Epithelial cell of prostate (primary cell): ENCODE data around the gene UBAP2.
"Not testable (repeated sequence)": the region's sequence is repeated elsewhere in the genome, so short reads cannot be mapped to it uniquely, and the experiment has no call there.

ENCODE experiments used
- DNase-seq: peaks from one replicate; pipeline ENCODE4 v3.0.0-alpha.2; 2011; ENCODE audit warnings: low read depth, low spot score
- H3K27ac ChIP-seq: fragments of 450-650 bp; 2 replicates; pipeline ENCODE4 v1.5.1; 2017; ENCODE audit warnings: mild to moderate bottlenecking

The UBAP2 gene

DNA sequence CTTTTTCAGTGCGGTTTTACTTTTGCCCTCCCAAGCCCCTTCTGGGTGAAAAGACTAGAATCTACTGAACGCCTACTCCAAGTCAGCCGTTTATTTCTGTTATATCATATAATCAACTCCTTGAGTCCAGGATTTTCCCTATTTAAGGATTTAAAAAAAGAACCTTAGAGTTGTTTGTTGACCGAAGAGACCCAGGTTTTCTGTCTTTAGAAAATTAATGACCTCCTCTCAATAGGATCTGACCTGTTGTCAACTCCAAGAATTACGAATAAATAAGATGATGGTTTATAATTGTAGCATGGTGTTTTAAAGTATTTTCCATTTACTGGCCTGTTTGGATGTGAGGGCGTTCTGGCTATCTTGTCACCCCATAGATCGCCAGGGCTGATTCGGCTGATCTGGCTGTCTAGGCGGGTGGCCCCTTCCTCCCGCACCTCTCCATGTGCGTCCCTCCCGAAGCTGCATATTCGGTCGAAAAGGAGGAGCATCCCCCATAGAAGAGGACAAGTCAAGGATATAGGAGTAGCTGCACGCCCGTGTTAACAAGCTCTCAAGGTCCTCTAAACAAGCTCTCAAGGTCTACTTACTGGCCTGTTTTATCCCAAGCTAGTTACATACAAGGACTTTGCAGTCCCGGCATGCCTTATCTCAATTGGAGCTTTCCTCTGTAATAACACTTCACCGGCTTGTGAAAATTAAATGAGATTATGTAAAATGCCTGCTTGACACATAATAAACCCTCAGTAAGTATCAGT lies 1.1 kb upstream of the UBAP2 start:
- DNase-seq = no peak
- H3K27ac ChIP-seq = peak overlapping the region; percentile 92

- no peak for DNase-seq
- H3K27ac ChIP-seq = peak overlapping the region; percentile 92
Observed at GRCh38 chr9:34047864-34048726, 592 bp downstream of the UBAP2 start.

DNA sequence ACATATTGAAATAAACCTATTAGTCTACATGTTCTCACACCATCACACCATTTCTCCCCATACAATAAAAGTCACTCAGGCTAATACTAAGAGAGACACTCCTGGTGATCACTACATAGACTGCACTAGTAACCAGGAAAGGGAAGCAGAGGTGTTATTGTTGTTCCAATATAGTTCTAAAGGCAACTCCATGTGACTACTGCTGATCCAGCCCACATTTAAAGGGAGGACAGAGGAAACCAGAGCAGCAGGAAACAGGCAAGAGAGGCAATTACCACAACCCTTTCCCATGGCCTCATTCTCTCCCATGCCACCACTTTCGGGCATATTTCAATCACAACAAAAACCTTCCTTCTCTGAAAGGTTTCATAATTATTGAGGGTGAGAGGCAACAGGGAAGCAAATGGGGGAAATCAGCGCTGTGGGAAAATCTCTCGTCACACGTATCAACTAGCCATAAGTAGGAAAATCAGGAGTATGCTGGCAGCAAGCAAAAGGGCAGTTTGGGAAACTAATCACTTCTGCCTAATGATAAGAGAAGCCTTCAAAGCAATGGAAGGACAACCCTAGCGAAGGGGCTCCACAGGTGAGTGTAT lies 1.8 kb downstream of the UBAP2 start:
- peak overlapping the region; percentile 92 for H3K27ac ChIP-seq
- DNase-seq = peak; percentile 22

DNA sequence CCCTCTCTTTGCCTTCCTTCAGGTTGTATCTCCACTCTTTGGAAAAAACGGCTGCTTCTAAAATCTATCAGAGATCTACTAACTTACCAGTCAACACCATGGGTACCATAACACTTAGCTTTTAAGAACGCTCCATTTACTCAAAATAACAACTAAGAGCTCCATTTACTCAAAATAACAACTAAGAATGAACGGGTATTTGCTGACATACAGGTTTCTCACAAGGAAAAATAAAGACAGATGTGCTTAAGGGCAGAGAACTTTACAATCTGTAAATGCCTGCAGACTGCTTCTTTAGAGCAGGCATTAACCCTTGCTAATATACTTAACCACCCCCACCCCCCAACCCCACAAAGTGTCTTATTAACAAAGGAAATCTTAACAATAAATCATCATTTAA lies 2.8 kb downstream of the UBAP2 start:
- no peak overlapping the region for H3K27ac ChIP-seq
- DNase-seq = no peak

DNA sequence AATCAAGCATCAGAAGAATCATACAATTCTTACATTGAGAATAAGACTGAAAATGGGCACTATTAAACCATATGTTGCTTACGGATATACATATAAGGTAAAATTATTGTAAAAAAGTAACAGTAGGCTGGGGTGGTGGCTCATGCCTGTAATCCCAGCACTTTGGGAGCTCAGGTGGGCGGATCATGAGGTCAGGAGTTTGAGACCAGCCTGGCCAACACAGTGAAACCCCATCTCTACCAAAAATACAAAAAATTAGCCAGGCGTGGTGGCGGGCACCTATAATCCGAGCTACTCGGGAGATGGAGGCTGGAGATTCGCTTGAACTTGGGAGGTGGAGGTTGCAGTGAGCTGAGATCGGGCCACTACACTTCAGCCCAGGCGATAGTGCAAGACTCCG lies 6.6 kb downstream of the UBAP2 start:
- H3K27ac ChIP-seq, DNase-seq: not testable (repeated sequence)

GRCh38 chr9:34038851-34039250 lies 9.8 kb downstream of the UBAP2 start:
- DNase-seq, H3K27ac ChIP-seq: not testable (repeated sequence)

DNA sequence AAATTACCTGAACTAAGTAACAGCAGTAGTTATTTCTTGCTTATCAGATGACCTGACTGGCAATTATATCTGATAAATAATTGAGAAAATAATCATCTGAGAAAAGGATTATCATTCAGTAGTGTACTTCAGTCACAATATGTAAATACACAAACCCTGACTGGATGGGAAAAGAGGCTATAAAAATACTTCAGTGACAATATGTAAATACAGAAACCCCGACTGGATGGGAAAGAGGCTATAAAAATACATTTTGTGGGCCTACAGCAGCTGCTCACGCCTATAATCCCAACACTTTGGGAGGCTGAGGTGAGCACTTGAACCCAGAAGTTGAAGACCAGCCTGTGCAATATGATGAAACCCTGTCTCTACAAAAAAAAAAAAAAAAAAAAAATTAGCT lies 11.1 kb downstream of the UBAP2 start:
- no peak for DNase-seq
- H3K27ac ChIP-seq = no peak overlapping the region

- no peak overlapping the region for H3K27ac ChIP-seq
- no peak for DNase-seq
Observed at GRCh38 chr9:34036625-34037024, 12.1 kb downstream of the UBAP2 start.

DNA sequence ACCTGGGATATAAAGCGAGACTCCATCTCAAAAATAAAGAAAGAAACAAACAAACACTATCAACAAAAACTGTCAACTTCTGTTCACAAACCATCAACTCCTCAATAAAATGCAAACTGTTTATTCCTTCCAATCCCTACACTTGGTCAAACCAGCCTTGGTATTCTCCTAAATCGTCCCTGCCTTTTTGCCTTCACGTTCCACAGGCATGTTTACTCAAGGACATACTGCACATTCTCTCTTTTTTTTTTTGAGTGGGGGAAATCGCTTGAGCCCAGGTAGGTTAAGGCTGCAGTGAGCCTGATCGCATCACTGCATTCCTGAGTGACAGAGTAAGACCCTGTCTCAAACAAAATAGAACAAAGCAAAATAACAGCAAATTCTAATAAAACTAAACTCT lies 13.0 kb downstream of the UBAP2 start:
- no peak overlapping the region for H3K27ac ChIP-seq

DNA sequence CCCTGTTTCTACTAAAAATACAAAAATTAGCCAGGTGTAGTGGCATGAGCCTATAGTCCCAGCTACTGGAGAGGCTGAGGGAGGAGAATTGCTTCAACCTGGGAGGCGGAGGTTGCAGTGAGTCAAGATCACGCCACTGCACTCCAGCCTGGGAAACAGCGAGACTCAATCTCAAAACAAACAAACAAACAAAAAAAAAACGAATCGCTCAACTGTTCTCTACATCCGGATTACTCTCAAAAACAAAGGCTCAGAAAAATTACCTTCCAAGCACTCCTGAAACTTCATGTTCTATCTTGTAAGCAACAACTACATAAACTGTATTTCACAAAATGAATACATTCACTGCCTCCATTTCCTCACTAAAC lies 14.0 kb downstream of the UBAP2 start:
- no peak for DNase-seq
- H3K27ac ChIP-seq = peak overlapping the region; percentile 38

More for the DNA sequence above, 13.0 kb downstream of the UBAP2 start:
- no peak for DNase-seq

DNA sequence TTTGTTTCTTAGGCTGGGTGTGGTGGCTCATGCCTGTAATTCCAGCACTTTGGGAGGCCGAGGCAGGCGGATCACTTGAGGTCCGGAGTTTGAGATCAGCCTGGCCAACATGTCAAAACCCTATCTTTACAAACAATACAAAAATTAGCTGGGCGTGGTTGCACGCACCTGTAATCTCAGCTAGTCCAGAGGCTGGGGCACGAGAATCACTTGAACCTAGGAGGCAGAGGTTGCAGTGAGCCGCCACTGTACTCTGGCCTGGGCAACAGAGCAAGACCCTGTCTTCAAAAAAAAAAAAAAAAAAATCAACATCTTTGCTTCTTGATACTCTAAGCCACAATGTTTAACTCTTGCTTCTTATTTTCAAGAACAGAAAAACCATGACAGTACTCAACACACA lies 16.1 kb downstream of the UBAP2 start:
- DNase-seq = no peak
- no peak overlapping the region for H3K27ac ChIP-seq

- DNase-seq = no peak
- H3K27ac ChIP-seq = no peak overlapping the region
Observed at GRCh38 chr9:34027845-34028574, 20.7 kb downstream of the UBAP2 start.

GRCh38 chr9:34025811-34026210 lies 22.9 kb downstream of the UBAP2 start:
- H3K27ac ChIP-seq = no peak overlapping the region
- no peak for DNase-seq

DNA sequence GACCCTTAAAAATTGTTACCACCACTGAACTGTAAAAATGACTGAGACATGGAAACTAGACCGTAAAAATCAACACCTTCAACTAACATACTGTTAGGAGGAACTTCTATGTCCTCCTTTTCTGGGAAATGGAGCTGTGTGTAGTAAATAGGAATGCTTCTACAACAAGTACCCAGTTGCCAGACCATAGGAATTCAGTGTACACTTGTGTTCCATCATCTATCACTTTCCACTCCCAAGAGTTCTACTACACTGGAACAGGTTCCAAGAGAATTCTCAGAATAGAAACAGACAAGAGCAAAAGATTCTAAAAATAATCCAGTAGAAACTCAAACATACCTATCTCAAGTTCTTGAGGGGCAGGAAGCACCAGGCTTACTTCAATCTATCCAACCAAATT lies 23.6 kb downstream of the UBAP2 start:
- DNase-seq = no peak
- H3K27ac ChIP-seq = no peak overlapping the region

- not testable (repeated sequence) for DNase-seq, H3K27ac ChIP-seq
Observed at GRCh38 chr9:34024476-34024875, 24.2 kb downstream of the UBAP2 start.

DNA sequence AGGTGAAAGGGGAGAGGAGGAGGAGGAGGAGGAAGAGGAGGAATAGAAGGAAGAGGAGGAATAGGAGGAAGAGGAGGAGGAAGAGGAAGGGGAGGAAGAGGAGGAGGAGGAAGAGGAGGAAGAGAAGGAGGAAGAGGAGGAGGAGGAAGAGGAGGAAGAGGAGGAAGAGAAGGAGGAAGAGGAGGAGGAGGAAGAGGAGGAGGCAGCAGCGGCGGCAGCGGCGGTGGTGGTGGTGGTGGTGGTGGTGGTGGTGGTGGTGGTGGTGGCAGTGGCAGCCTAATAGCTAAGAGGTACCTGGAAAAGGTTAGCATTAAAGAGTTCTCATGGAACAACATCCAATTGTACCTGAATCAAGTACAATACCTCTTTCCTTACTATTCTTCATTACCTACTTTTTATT lies 32.5 kb downstream of the UBAP2 start:
- no peak for DNase-seq
- no peak overlapping the region for H3K27ac ChIP-seq

GRCh38 chr9:34010979-34011378 lies 37.7 kb downstream of the UBAP2 start:
- no peak for DNase-seq
- H3K27ac ChIP-seq = no peak overlapping the region

DNA sequence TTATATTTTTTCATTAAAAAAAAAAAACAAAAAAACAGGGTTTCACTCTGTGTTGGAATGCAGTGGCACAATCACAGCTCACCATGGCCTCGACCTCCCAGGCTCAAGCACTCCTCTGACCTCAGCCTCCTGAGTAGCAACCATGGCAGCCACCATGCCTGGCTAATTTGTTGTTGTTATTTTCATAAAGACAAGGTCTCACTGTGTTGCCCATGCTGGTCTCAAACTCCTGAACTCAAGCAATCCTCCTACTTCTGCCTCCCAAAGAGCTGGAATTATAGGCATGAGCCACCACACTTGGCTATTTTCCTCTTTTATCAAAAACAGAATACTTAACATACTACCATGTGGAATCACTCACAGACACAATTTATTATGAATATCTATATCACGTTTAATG lies 46.7 kb downstream of the UBAP2 start:
- no peak for DNase-seq
- no peak overlapping the region for H3K27ac ChIP-seq

DNA sequence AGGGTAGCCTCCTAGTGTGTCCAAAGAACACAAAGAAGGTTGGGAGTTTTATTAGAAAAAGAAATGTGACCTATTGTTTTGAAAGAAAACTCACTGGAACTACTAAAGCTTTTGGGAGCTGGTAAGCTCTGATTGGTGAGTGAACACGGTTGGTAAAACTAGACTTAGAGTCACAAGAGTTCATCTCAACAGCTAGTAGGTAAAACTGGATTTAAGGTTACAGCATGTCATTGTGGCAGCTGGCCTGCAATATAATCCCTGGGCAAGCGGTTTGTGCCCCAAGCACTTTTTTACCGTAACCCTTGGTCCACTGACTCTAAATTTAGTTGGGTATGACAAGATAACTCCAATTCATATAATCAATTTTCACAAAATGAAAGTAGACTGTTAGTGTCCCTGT lies 47.4 kb downstream of the UBAP2 start:
- H3K27ac ChIP-seq = no peak overlapping the region
- no peak for DNase-seq

- no peak overlapping the region for H3K27ac ChIP-seq
- DNase-seq = no peak
Observed at GRCh38 chr9:33995449-33995848, 53.2 kb downstream of the UBAP2 start.

GRCh38 chr9:33993104-33993503 lies 55.6 kb downstream of the UBAP2 start:
- no peak for DNase-seq
- H3K27ac ChIP-seq = no peak overlapping the region
